Measurements from ENCODE around the gene TUG1. TPM values are rescaled to one million over a fixed set of nuclear protein-coding genes. Genes with fewer than 3 reads are reported as not detected.

The TUG1 gene
- total RNA-seq, 2 experiments from 2014 or later: 85.8 to 86.2 TPM

GRCh38 chr22:30921108-30921507, 48.0 kb upstream of the TUG1 start:
- no peak overlapping the region for H3K27ac ChIP-seq (ENCODE audit: low read depth in 1 of 2, low read length in 2 of 2)
- Mint-ChIP-seq H3K4me1 (ENCODE audit: low read depth) (peaks cover 22% of the 10 kb centered on the region), H3K27ac (peak overlapping the region; percentile 84), H3K9me3 (no peaks in the 10 kb centered on the region), H3K4me3 (peak overlapping the region; percentile 76), H3K36me3 (ENCODE audit: low read depth) (peaks cover 40% of the 10 kb centered on the region), H3K27me3 (no peaks in the 10 kb centered on the region)
- peak overlapping the region; percentile 55 for H3K4me3 ChIP-seq (ENCODE audit: low read length)
- H3K4me1 ChIP-seq (ENCODE audit: insufficient read depth, low read length): peaks cover 23% of the 10 kb centered on the region
- H3K36me3 ChIP-seq (ENCODE audit: insufficient read depth, low read length): peaks cover 16% of the 10 kb centered on the region
- POLR2A ChIA-PET: interaction anchor here (0.9 to 4.3 kb wide), 7 partner anchors 17 to 286 kb away, joined by 3 to 33 read pairs (median 7); partner anchors contain the start of genes MORC2, RNF185, SLC35E4 and SMTN
- intact Hi-C loops (cut with DNase I, micrococcal nuclease): loop anchor here (2.0 to 5.0 kb wide), 4 partner anchors 20 to 529 kb away; no protein-coding TSS in a partner anchor
- TF ChIP-seq, protein P1, sequence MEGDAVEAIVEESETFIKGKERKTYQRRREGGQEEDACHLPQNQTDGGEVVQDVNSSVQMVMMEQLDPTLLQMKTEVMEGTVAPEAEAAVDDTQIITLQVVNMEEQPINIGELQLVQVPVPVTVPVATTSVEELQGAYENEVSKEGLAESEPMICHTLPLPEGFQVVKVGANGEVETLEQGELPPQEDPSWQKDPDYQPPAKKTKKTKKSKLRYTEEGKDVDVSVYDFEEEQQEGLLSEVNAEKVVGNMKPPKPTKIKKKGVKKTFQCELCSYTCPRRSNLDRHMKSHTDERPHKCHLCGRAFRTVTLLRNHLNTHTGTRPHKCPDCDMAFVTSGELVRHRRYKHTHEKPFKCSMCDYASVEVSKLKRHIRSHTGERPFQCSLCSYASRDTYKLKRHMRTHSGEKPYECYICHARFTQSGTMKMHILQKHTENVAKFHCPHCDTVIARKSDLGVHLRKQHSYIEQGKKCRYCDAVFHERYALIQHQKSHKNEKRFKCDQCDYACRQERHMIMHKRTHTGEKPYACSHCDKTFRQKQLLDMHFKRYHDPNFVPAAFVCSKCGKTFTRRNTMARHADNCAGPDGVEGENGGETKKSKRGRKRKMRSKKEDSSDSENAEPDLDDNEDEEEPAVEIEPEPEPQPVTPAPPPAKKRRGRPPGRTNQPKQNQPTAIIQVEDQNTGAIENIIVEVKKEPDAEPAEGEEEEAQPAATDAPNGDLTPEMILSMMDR (IDR thresholded peaks at IDR 0.05): no peak
- DNase-seq (peak in 1 of 14 experiments; percentile 35), ATAC-seq (ENCODE audit: poor library complexity) (no peak)
- no peaks in the 10 kb centered on the region for H3K27me3 ChIP-seq (ENCODE audit: control insufficient read depth in 1 of 2, insufficient read depth in 2 of 2, low read length in 2 of 2)
- H3K9me3 ChIP-seq (ENCODE audit: control insufficient read depth in 1 of 2, insufficient read depth in 1 of 2, low read length in 2 of 2): peaks cover 0 to under 1% of the 10 kb centered on the region in 2 experiments
- CTCF ChIA-PET: interaction anchor here (0.7 to 3.0 kb wide), 10 partner anchors 8 to 287 kb away, joined by 3 to 11 read pairs (median 6); partner anchors contain the start of genes MORC2 and TUG1

DNA sequence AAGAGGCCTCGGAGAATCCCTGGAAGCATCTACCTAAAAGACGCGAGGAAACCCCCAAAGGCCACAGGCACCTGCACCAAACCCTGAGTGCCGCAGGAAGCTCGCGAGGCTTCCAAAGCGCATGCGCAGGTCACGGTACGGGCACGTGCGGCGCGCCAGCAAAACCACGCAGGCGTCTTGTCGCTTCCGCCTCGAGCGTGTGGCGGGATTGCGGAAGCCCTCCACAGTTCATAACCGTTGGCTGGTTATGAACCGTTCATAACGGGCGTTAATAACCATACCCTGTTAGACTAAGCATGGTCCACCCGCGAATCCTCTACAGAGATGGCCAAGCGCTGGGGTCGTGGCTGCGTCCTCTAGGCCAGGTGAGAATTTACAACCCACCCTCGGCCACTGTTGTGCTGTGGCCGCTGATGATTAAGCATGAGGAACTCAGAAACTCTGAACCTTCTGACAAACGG, 46.9 kb upstream of the TUG1 start:
- Histone ChIP-seq H3K36me3 (ENCODE audit: insufficient read depth, low read length) (peaks cover 27% of the 10 kb centered on the region), H3K27me3 (ENCODE audit: control insufficient read depth in 1 of 2, insufficient read depth in 2 of 2, low read length in 2 of 2) (no peaks in the 10 kb centered on the region), H3K27ac (ENCODE audit: low read depth in 1 of 2, low read length in 2 of 2) (peak overlapping the region; percentile 32 to 41), H3K9me3 (ENCODE audit: control insufficient read depth in 1 of 2, insufficient read depth in 1 of 2, low read length in 2 of 2) (no peaks in the 10 kb centered on the region), H3K4me1 (ENCODE audit: insufficient read depth, low read length) (peaks cover 23% of the 10 kb centered on the region), H3K4me3 (ENCODE audit: low read length) (peak overlapping the region; percentile 55)
- ATAC-seq (ENCODE audit: poor library complexity) (peak; percentile 76), DNase-seq (peak; percentile 55 to 94 (median 78))
- intact Hi-C loops (cut with DNase I, micrococcal nuclease): loop anchor here (2.0 to 5.0 kb wide), 3 partner anchors 47 to 530 kb away; partner anchors contain the start of genes MORC2 (in 1 of the 2) and TUG1 (in 1 of the 2)
- H3K4me3 Mint-ChIP-seq: peak overlapping the region; percentile 76
- ChIA-PET POLR2A (interaction anchor here (0.5 to 4.3 kb wide), 11 partner anchors 10 to 368 kb away, joined by 3 to 33 read pairs (median 6); partner anchors contain the start of genes MORC2, RNF185, SELENOM and SLC35E4), CTCF (interaction anchor here (1.2 kb wide), 2 partner anchors 19 to 289 kb away, joined by 4 to 6 read pairs; no protein-coding TSS in a partner anchor)
- peaks cover 44% of the 10 kb centered on the region for H3K36me3 Mint-ChIP-seq (ENCODE audit: low read depth)
- TF ChIP-seq, protein P1 (IDR thresholded peaks at IDR 0.05): no peak
- H3K27ac Mint-ChIP-seq: peak overlapping the region; percentile 84
- H3K27me3 Mint-ChIP-seq: no peaks in the 10 kb centered on the region
- no peaks in the 10 kb centered on the region for H3K9me3 Mint-ChIP-seq
- peaks cover 22% of the 10 kb centered on the region for H3K4me1 Mint-ChIP-seq (ENCODE audit: low read depth)

- Mint-ChIP-seq H3K36me3 (ENCODE audit: low read depth) (peaks cover 53% of the 10 kb centered on the region), H3K4me1 (ENCODE audit: low read depth) (peaks cover 22% of the 10 kb centered on the region), H3K27me3 (no peaks in the 10 kb centered on the region), H3K4me3 (no peak overlapping the region), H3K27ac (no peak overlapping the region), H3K9me3 (no peaks in the 10 kb centered on the region)
- no peaks in the 10 kb centered on the region for H3K27me3 ChIP-seq (ENCODE audit: control insufficient read depth in 1 of 2, insufficient read depth in 2 of 2, low read length in 2 of 2)
- no peak overlapping the region for H3K4me3 ChIP-seq (ENCODE audit: low read length)
- peak in 1 of 14 experiments; percentile 14 for DNase-seq
- H3K36me3 ChIP-seq (ENCODE audit: insufficient read depth, low read length): peaks cover 39% of the 10 kb centered on the region
- no peak for ATAC-seq (ENCODE audit: poor library complexity)
- H3K9me3 ChIP-seq (ENCODE audit: control insufficient read depth in 1 of 2, insufficient read depth in 1 of 2, low read length in 2 of 2): no peaks in the 10 kb centered on the region
- no peak overlapping the region for H3K27ac ChIP-seq (ENCODE audit: low read depth in 1 of 2, low read length in 2 of 2)
- H3K4me1 ChIP-seq (ENCODE audit: insufficient read depth, low read length): peaks cover 23% of the 10 kb centered on the region
- intact Hi-C loops (cut with DNase I, micrococcal nuclease): loop anchor here (2.0 to 5.0 kb wide), 3 partner anchors 45 to 531 kb away; partner anchors contain the start of genes MORC2 (in 1 of the 2) and TUG1 (in 1 of the 2)
- TF ChIP-seq, protein P1 (IDR thresholded peaks at IDR 0.05): no peak
- ChIA-PET CTCF (no interaction called here), POLR2A (interaction anchor here (1.4 to 4.3 kb wide), 3 partner anchors 17 to 367 kb away, joined by 3 to 33 read pairs (median 6); no protein-coding TSS in a partner anchor)
Observed at GRCh38 chr22:30923168-30923900, 45.7 kb upstream of the TUG1 start.

Measured in CD4-positive, alpha-beta T cell (primary cell).